Right atrium auricular region (tissue), 2 donors: Measurements from ENCODE around the gene FMN2. TPM values are rescaled to one million over a fixed set of nuclear protein-coding genes. Genes with fewer than 3 reads are reported as not detected.
"Not testable (repeated sequence)": the region's sequence is repeated elsewhere in the genome, so short reads cannot be mapped to it uniquely, and the experiment has no call there.

Experiments
- DNase-seq: peaks from one replicate; pipeline ENCODE4 v3.0.0-alpha.2; 2019; ENCODE audit warnings: low spot score
- H3K27ac ChIP-seq, 2 donors: fragments of 200-600 bp; sonication (generic); 1 replicate in 1 of 2; 2 replicates in 1 of 2; pipeline ENCODE4 v1.5.1; 2016 to 2019
- H3K27me3 ChIP-seq, 2 donors: fragments of 200-600 bp; sonication (generic); one replicate each; pipeline versions ENCODE4 v1.5.1 to v1.6.0; 2017 to 2019
- H3K36me3 ChIP-seq: fragments of 200-600 bp; sonication (generic); one replicate; pipeline ENCODE4 v1.5.1; 2016
- H3K4me1 ChIP-seq, 2 donors: fragments of 200-600 bp; sonication (generic); one replicate each; pipeline versions ENCODE4 v1.5.1 to v1.6.0; 2017 to 2019
- H3K4me3 ChIP-seq, 2 donors: fragments of 200-600 bp; sonication (generic); 1 replicate in 1 of 2; 2 replicates in 1 of 2; pipeline ENCODE4 v1.5.1; 2017 to 2019; ENCODE audit warnings: mild to moderate bottlenecking in 1 of 2, moderate library complexity in 1 of 2
- H3K9me3 ChIP-seq, 2 donors: fragments of 200-600 bp; sonication (generic); one replicate each; pipeline ENCODE4 v1.5.1; 2019
- total RNA-seq, 2 donors: library from RNA; depleted of rRNA; stranded (reverse); fragments of >200 nt; gene quantifications; one replicate each; pipeline ENCODE4 v1.1.0, GENCODE V29; 2016
- TF ChIP-seq, protein P1 (sequence below), 2 donors: fragments of 200-600 bp; sonication (generic); IDR thresholded peaks; one replicate each; pipeline ENCODE4 v1.5.1; 2019; ENCODE audit warnings: antibody characterized with exemption in 2 of 2

Gene FMN2
- total RNA-seq, 2 donors from 2014 or later: 0.15 TPM; not detected in 1

DNA sequence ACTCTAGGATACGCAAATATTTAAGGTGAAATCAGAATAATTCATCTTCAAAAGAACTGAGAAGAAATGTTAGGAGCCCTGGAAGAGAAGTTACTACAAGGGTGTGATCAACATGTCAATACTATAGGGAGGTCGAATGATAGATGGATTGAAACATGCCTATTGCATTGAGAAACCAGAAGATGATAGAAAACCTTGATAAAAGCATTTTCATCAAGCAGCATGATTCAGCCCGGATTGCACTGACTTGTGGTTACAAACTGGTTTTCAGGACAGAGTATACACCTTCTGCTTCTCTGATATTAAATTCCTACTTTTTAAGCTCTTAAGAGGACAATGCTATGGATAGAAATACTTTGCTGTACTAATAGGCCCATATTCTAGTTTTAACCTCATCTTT lies 164.2 kb downstream of the FMN2 start:
- TF ChIP-seq, protein P1, sequence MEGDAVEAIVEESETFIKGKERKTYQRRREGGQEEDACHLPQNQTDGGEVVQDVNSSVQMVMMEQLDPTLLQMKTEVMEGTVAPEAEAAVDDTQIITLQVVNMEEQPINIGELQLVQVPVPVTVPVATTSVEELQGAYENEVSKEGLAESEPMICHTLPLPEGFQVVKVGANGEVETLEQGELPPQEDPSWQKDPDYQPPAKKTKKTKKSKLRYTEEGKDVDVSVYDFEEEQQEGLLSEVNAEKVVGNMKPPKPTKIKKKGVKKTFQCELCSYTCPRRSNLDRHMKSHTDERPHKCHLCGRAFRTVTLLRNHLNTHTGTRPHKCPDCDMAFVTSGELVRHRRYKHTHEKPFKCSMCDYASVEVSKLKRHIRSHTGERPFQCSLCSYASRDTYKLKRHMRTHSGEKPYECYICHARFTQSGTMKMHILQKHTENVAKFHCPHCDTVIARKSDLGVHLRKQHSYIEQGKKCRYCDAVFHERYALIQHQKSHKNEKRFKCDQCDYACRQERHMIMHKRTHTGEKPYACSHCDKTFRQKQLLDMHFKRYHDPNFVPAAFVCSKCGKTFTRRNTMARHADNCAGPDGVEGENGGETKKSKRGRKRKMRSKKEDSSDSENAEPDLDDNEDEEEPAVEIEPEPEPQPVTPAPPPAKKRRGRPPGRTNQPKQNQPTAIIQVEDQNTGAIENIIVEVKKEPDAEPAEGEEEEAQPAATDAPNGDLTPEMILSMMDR (IDR thresholded peaks at IDR 0.05): no peak
- Histone ChIP-seq H3K4me1 (no peaks in the 10 kb centered on the region), H3K9me3 (peaks cover 0 to 12% of the 10 kb centered on the region in 2 donors), H3K27me3 (no peaks in the 10 kb centered on the region), H3K36me3 (no peaks in the 10 kb centered on the region), H3K4me3 (no peak overlapping the region), H3K27ac (no peak overlapping the region)
- DNase-seq: no peak

DNA sequence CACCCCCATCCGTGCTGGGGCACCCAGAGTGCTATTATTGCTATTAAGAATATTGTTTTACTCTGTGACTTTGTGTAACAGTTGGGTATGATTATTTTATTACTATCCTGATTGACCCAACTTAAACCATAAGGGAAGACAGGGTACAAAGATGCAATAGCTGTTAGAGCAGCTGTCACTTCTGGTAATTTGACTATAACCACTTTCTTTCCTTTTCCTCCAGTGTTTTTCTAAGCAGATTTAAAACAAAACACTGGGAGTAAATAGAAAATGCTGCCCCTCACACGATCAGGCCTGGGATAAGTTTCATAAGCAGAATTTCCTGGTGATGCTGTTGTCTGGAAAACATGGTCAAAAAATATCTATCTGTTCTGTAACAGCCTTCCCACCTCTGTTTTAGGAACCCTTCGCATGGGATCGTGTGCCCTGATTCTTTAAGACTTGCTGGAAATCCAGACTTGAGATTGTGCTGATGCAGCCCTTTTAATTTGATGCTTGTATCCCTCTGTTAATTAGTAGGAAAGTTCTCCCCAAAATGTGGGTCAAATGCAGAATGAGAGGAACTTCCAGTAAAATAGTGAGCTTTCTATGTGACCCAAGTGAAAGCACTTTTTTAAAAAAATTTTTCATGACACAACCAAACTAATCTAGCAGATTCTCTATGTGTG lies 165.3 kb downstream of the FMN2 start:
- H3K4me1 ChIP-seq: no peaks in the 10 kb centered on the region
- TF ChIP-seq, protein P1 (IDR thresholded peaks at IDR 0.05): no peak
- no peak overlapping the region for H3K27ac ChIP-seq
- no peak for DNase-seq
- H3K36me3 ChIP-seq: no peaks in the 10 kb centered on the region
- no peaks in the 10 kb centered on the region for H3K27me3 ChIP-seq
- H3K9me3 ChIP-seq: peaks cover 0 to 12% of the 10 kb centered on the region in 2 donors
- no peak overlapping the region for H3K4me3 ChIP-seq

DNA sequence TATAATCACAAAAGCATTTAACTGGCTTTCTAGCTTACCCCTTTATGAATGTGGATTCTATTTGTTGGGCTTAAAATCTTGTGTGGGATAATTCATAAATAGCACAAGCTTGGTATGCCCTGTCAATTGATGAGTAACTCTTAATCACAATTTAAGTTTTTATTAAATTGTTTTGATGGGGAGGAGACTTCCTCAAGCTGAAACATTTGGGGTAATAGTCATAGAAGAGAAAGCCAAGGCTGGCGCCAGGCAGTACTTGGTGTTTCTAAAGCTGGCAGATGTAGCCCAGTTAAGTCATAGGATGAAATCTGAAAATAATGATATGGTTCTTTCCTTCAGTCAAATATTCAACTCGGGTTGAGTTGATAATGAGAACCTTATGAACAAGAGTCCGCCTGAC lies 167.2 kb downstream of the FMN2 start:
- peaks cover 0 to 2% of the 10 kb centered on the region in 2 donors for H3K9me3 ChIP-seq
- no peaks in the 10 kb centered on the region for H3K4me1 ChIP-seq
- no peak for DNase-seq
- TF ChIP-seq, protein P1 (IDR thresholded peaks at IDR 0.05): no peak
- no peak overlapping the region for H3K27ac ChIP-seq
- no peaks in the 10 kb centered on the region for H3K36me3 ChIP-seq
- H3K27me3 ChIP-seq: no peaks in the 10 kb centered on the region
- no peak overlapping the region for H3K4me3 ChIP-seq

DNA sequence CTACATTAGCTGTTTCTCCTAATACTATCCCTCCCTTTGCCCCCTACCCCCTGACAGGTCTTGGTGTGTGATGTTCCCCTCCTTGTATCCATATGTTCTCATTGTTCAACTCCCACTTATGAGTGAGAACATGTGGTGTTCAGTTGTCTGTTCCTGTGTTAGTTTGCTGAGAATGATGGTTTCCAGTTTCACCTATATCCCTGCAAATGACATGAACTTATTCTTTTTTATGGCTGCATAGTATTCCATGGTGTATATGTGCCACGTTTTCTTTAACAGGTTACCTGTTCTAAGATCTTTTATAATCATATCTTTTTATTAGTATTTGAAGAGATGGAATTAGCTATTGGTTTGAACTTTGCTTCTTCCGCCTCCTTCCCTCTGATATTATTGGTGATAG lies 172.8 kb downstream of the FMN2 start:
- H3K9me3 ChIP-seq: peaks cover 6 to 15% of the 10 kb centered on the region in 2 donors
- H3K4me3 ChIP-seq, DNase-seq, H3K4me1 ChIP-seq, H3K36me3 ChIP-seq, H3K27me3 ChIP-seq, H3K27ac ChIP-seq: not testable (repeated sequence)

DNA sequence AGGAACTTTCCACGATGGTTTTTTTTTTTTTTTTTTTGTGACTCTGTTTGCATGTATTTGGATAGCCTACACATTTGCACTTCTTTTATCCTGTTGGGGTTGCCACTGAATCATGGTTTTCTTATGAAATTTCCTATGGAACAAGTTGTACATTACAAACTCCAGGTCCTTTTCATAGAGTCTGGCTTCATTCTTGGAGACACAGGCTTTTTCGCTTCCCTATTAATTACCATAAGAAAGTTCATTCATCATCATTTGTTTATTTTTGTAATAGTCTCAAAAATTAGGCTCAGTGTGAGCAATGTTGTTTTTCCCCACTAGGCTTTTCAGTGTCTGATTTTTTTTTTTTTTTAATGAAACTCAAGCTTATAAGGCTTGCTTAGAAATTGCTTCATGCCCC lies 179.4 kb downstream of the FMN2 start:
- no peak overlapping the region for H3K4me3 ChIP-seq
- DNase-seq: no peak
- H3K4me1 ChIP-seq: no peaks in the 10 kb centered on the region
- TF ChIP-seq, protein P1 (IDR thresholded peaks at IDR 0.05): no peak
- H3K27ac ChIP-seq: no peak overlapping the region
- H3K27me3 ChIP-seq: no peaks in the 10 kb centered on the region
- H3K36me3 ChIP-seq: no peaks in the 10 kb centered on the region
- peaks cover 6 to 33% of the 10 kb centered on the region in 2 donors for H3K9me3 ChIP-seq

DNA sequence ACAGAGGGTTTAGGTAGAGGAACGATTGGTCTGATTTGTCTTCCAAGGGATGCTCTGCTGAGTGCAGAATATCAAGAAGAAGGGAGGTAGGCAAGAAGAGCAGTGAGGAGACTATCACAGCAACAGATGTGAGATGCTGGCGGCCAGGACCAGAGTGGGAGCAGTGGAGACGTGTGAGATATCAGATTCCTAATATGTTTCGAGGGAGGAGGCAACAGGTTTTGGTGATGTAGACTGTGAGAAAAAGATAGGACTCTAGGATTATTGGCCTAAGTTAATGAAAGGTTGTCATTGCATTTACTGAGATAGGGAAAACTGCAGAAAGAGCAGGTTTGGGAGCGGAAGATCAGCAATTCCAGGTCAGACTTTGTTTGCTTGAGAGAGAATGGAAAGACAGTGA lies 182.9 kb downstream of the FMN2 start:
- Histone ChIP-seq H3K4me1 (no peaks in the 10 kb centered on the region), H3K36me3 (no peaks in the 10 kb centered on the region), H3K9me3 (peaks cover 0 to 17% of the 10 kb centered on the region in 2 donors), H3K4me3 (no peak overlapping the region), H3K27me3 (no peaks in the 10 kb centered on the region), H3K27ac (no peak overlapping the region)
- TF ChIP-seq, protein P1 (IDR thresholded peaks at IDR 0.05): no peak
- no peak for DNase-seq

DNA sequence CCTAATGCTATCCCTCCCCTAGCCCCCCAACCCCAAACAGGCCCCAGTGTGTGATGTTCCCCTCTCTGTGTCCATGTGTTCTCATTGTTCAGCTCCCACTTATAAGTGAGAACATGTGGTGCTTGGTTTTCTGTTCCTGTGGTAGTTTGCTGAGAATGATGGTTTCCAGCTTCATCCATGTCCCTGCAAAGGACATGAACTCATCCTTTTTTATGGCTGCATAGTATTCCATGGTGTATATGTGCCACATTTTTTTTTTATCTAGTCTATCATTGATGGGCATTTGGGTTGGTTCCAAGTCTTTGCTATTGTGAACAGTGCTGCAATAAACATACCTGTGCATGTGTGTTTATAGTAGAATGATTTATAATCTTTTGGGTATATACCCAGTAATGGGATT lies 183.5 kb downstream of the FMN2 start:
- H3K9me3 ChIP-seq: peaks cover 0 to 12% of the 10 kb centered on the region in 2 donors
- not testable (repeated sequence) for H3K36me3 ChIP-seq, H3K4me1 ChIP-seq, H3K27ac ChIP-seq, DNase-seq, H3K4me3 ChIP-seq, H3K27me3 ChIP-seq
